CD14-positive monocyte (primary cell): Measurements from ENCODE around the gene NPLOC4. TPM values are rescaled to one million over a fixed set of nuclear protein-coding genes. Genes with fewer than 3 reads are reported as not detected.

ENCODE experiments used
- DNase-seq, 3 donors: peaks; one replicate each; pipeline ENCODE4 v3.0.0-alpha.2; 2011 to 2022
- H2AFZ ChIP-seq: 2 replicates; pipeline ENCODE4 v1.6.0; 2012; ENCODE audit warnings: mild to moderate bottlenecking, low read depth, low read length, inconsistent platforms; ENCODE audit not compliant: insufficient read depth, poor library complexity, severe bottlenecking
- H3K27ac ChIP-seq, 2 donors: 1 replicate in 1 of 2; 2 replicates in 1 of 2; pipeline ENCODE4 v1.5.1; 2012 to 2013; ENCODE audit warnings: low read length in 2 of 2, control low read depth in 1 of 2, inconsistent platforms in 1 of 2, low read depth in 1 of 2, mild to moderate bottlenecking in 1 of 2
- H3K27me3 ChIP-seq, 2 donors: one replicate each; pipeline versions ENCODE4 v1.6.0 to v1.6.1; 2011 to 2013; ENCODE audit warnings: low read length in 2 of 2; ENCODE audit not compliant: control insufficient read depth in 2 of 2, insufficient read depth in 2 of 2
- H3K36me3 ChIP-seq, 2 donors: replicated peaks in 1 of 2; 1 replicate in 1 of 2; 2 replicates in 1 of 2; pipeline versions ENCODE4 v1.5.1 to v1.6.1; 2012 to 2013; ENCODE audit warnings: low read length in 2 of 2, control low read depth in 1 of 2, inconsistent platforms in 1 of 2, mild to moderate bottlenecking in 1 of 2; ENCODE audit not compliant: insufficient read depth in 2 of 2, control insufficient read depth in 1 of 2
- H3K4me1 ChIP-seq, 2 donors: 1 replicate in 1 of 2; 2 replicates in 1 of 2; pipeline versions ENCODE4 v1.5.1 to v1.6.1; 2012 to 2013; ENCODE audit warnings: low read length in 2 of 2, control low read depth in 1 of 2, inconsistent platforms in 1 of 2, mild to moderate bottlenecking in 1 of 2, moderate library complexity in 1 of 2; ENCODE audit not compliant: insufficient read depth in 2 of 2, control insufficient read depth in 1 of 2
- H3K4me2 ChIP-seq: replicated peaks from 2 replicates; pipeline ENCODE3; 2012; ENCODE audit warnings: low read length, moderate library complexity, mild to moderate bottlenecking; ENCODE audit not compliant: poor library complexity, severe bottlenecking; ENCODE audit errors: extremely low read depth
- H3K4me3 ChIP-seq, 3 experiments: fragments of 200-600 bp in 1 of 3; sonication (generic) in 1 of 3; replicated peaks in 1 of 3; 1 replicate in 2 of 3; 2 replicates in 1 of 3; pipeline ENCODE4 v1.5.1; 2011 to 2013; ENCODE audit warnings: low read length in 3 of 3, mild to moderate bottlenecking in 3 of 3, control low read depth in 2 of 3, low read depth in 2 of 3, inconsistent platforms in 1 of 3, moderate library complexity in 1 of 3
- H3K79me2 ChIP-seq: 2 replicates; pipeline ENCODE4 v1.6.0; 2012; ENCODE audit warnings: mild to moderate bottlenecking, control low read depth, inconsistent platforms, low read length, moderate library complexity; ENCODE audit not compliant: insufficient read depth
- H3K9ac ChIP-seq: 2 replicates; pipeline ENCODE4 v1.6.0; 2017; ENCODE audit warnings: low read length, mild to moderate bottlenecking; ENCODE audit not compliant: insufficient read depth, poor library complexity, severe bottlenecking
- H3K9me3 ChIP-seq, 2 donors: replicated peaks in 1 of 2; 1 replicate in 1 of 2; 2 replicates in 1 of 2; pipeline versions ENCODE4 v1.5.1 to v1.6.1; 2012 to 2013; ENCODE audit warnings: low read length in 2 of 2, control low read depth in 1 of 2; ENCODE audit not compliant: control insufficient read depth in 1 of 2, insufficient read depth in 1 of 2
- H4K20me1 ChIP-seq: 2 replicates; pipeline ENCODE4 v1.6.0; 2012; ENCODE audit warnings: mild to moderate bottlenecking, low read length, control low read depth, moderate library complexity; ENCODE audit not compliant: insufficient read depth
- H3K27ac Mint-ChIP-seq, 7 donors: one replicate each; pipeline ENCODE4 v1.8.0; 2020; ENCODE audit warnings: mild to moderate bottlenecking in 7 of 7, mixed read lengths in 7 of 7, moderate library complexity in 6 of 7, inconsistent platforms in 2 of 7
- H3K27me3 Mint-ChIP-seq, 3 donors: one replicate each; pipeline ENCODE4 v1.8.0; 2021 to 2022; ENCODE audit warnings: low read depth in 3 of 3, mild to moderate bottlenecking in 3 of 3, mixed read lengths in 3 of 3, moderate library complexity in 3 of 3, inconsistent platforms in 1 of 3
- H3K36me3 Mint-ChIP-seq, 2 donors: one replicate each; pipeline ENCODE4 v1.8.0; 2020; ENCODE audit warnings: mixed read lengths in 2 of 2, inconsistent platforms in 1 of 2, mild to moderate bottlenecking in 1 of 2
- H3K4me1 Mint-ChIP-seq: one replicate; pipeline ENCODE4 v1.8.0; 2020; ENCODE audit warnings: mild to moderate bottlenecking, mixed read lengths
- H3K4me3 Mint-ChIP-seq, 2 donors: one replicate each; pipeline ENCODE4 v1.8.0; 2020; ENCODE audit warnings: mild to moderate bottlenecking in 2 of 2, mixed read lengths in 2 of 2, moderate library complexity in 1 of 2
- H3K9me3 Mint-ChIP-seq, 7 donors: one replicate each; pipeline ENCODE4 v1.8.0; 2020 to 2022; ENCODE audit warnings: mixed read lengths in 7 of 7, mild to moderate bottlenecking in 6 of 7, moderate library complexity in 6 of 7, inconsistent platforms in 2 of 7
- CTCF ChIP-seq: fragments of 200-600 bp; IDR thresholded peaks from one replicate; pipeline ENCODE4 v1.8.0; 2022; ENCODE audit warnings: antibody characterized with exemption, mild to moderate bottlenecking
- WGBS: methylation state at CpG from one replicate; pipeline ENCODE4 v1.1.5; 2013; ENCODE audit warnings: missing lambda C conversion rate; ENCODE audit not compliant: insufficient coverage; 5-methylcytosine and 5-hydroxymethylcytosine counted together
- intact Hi-C, 2 donors: fragments of 100-400 bp; cut with micrococcal nuclease; formaldehyde crosslinking; loops; one replicate each; pipeline versions ENCODE4 v1.15.0 to v1.15.1; 2023
- polyA plus RNA-seq, 3 donors: library from polyadenylated mRNA; depleted of rRNA in 1 of 3; unstranded in 2 of 3; stranded (reverse) in 1 of 3; fragments of 300-500 nt in 2 of 3; fragments of >200 nt in 1 of 3; fragmentation: Illumina TruSeq in 2 of 3; gene quantifications; 1 replicate in 2 of 3; 2 replicates in 1 of 3; pipeline ENCODE4 v1.2.3, GENCODE V29; 2012 to 2021

The NPLOC4 gene
- polyA plus RNA-seq, 3 donors, result 92.1 to 112 (median 106) TPM

GRCh38 chr17:81666342-81667191, 29.7 kb upstream of the NPLOC4 start, which contains the start of the genes CCDC137 and OXLD1:
Gene CCDC137 (plus strand): TSS chr17:81666737. CDS start chr17:81666767, 30 bp downstream.
Gene OXLD1 (minus strand): TSS chr17:81666605. CDS start chr17:81666577, 28 bp downstream.
- DNase-seq, result peak; percentile 94 to 96 (median 96)
- no peaks in the 10 kb centered on the region for H3K9me3 ChIP-seq
- peak within 1 kb of the TSS; percentile 93 for H3K9ac ChIP-seq
- Mint-ChIP-seq H3K9me3 (no peaks in the 10 kb centered on the region), H3K27ac (peak within 1 kb of the TSS; percentile 75 to 97 (median 96)), H3K4me3 (peak within 1 kb of the TSS; percentile 92 to 99), H3K36me3 (peaks cover 27 to 50% of the 10 kb centered on the region in 2 donors), H3K4me1 (peaks cover 24% of the 10 kb centered on the region), H3K27me3 (peaks cover 0 to 4% (median 0%) of the 10 kb centered on the region in 3 donors)
- peak within 1 kb of the TSS; percentile 76 to 89 for H3K27ac ChIP-seq
- H3K4me1 ChIP-seq, result peaks cover 24 to 30% of the 10 kb centered on the region in 2 donors
- H3K4me3 ChIP-seq, result peak within 1 kb of the TSS; percentile 63 to 91 (median 75)
- peaks cover 21 to 41% of the 10 kb centered on the region in 2 donors for H3K36me3 ChIP-seq
- H3K79me2 ChIP-seq, result peaks cover 53% of the 10 kb centered on the region
- WGBS, result under 1% methylated on average over 95 of the region's 96 CpGs
- TF ChIP-seq CTCF, result no peak
- intact Hi-C loops, result loop anchor here (1.0 to 5.0 kb wide), 3 partner anchors 17 to 46 kb away; partner anchors contain the start of genes ARL16 (in 2 of the 2), MRPL12 (in 1 of the 2) and SLC25A10 (in 1 of the 2)
- peak within 1 kb of the TSS; percentile 94 for H2AFZ ChIP-seq
- H3K4me2 ChIP-seq, result peak within 1 kb of the TSS; percentile 86
- no peaks in the 10 kb centered on the region for H3K27me3 ChIP-seq
- H4K20me1 ChIP-seq, result no peaks in the 10 kb centered on the region

DNA sequence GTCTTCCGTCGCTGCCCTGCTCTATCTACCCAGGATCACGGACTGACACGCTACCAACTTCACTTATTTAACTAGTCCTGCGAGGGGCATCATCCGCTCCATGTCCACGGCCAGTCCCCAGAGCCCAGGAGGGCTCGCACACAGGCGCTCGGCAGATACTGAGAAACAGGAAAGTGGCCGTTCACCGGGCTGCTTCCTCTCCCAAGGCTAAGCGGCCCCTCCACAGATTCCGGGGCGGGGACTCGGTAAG, 29.1 kb upstream of the NPLOC4 start:
- no peaks in the 10 kb centered on the region for H3K9me3 Mint-ChIP-seq
- intact Hi-C loops, result loop anchor here (1.0 to 5.0 kb wide), 3 partner anchors 17 to 46 kb away; partner anchors contain the start of genes ARL16 (in 1 of the 2), MRPL12 (in 1 of the 2) and SLC25A10 (in 1 of the 2)
- TF ChIP-seq CTCF, result no peak
- H3K36me3 ChIP-seq, result peaks cover 15 to 36% of the 10 kb centered on the region in 2 donors
- peaks cover 24% of the 10 kb centered on the region for H3K4me1 Mint-ChIP-seq
- peak overlapping the region; percentile 93 for H3K9ac ChIP-seq
- peak overlapping the region; percentile 62 to 97 (median 96) for H3K27ac Mint-ChIP-seq
- peak; percentile 13 to 32 (median 21) for DNase-seq
- H3K4me1 ChIP-seq, result peaks cover 24 to 30% of the 10 kb centered on the region in 2 donors
- H3K9me3 ChIP-seq, result no peaks in the 10 kb centered on the region
- peak overlapping the region; percentile 86 for H3K4me2 ChIP-seq
- peak overlapping the region; percentile 92 to 99 for H3K4me3 Mint-ChIP-seq
- H3K36me3 Mint-ChIP-seq, result peaks cover 21 to 45% of the 10 kb centered on the region in 2 donors
- peaks cover 0 to 4% (median 0%) of the 10 kb centered on the region in 3 donors for H3K27me3 Mint-ChIP-seq
- peak overlapping the region; percentile 63 to 91 (median 75) for H3K4me3 ChIP-seq
- H2AFZ ChIP-seq, result peak overlapping the region; percentile 94
- peak overlapping the region; percentile 76 to 89 for H3K27ac ChIP-seq
- WGBS, result under 1% methylated on average over 16 of the region's 16 CpGs
- no peaks in the 10 kb centered on the region for H3K27me3 ChIP-seq
- no peaks in the 10 kb centered on the region for H4K20me1 ChIP-seq
- peaks cover 53% of the 10 kb centered on the region for H3K79me2 ChIP-seq
